ENCODE data around the gene CCDC185. TPM values are rescaled to one million over a fixed set of nuclear protein-coding genes. Genes with fewer than 3 reads are reported as not detected.

The CCDC185 gene
- total and polyA plus RNA-seq, 8 donors = not detected

- H3K27me3 ChIP-seq = no peaks in the 10 kb centered on the region
- intact Hi-C loops (cut with DNase I; ENCODE audit: low total_unique reads) = no loop called here
- no peak overlapping the region for H3K4me3 ChIP-seq
- H3K27ac ChIP-seq = no peak overlapping the region
- peaks cover 0 to 23% (median 11%) of the 10 kb centered on the region in 4 donors for H3K9me3 ChIP-seq
- TF ChIP-seq POLR2AphosphoS5 (IDR thresholded peaks at IDR 0.05) (no peak), EP300 (IDR thresholded peaks at IDR 0.05) (no peak), CTCF (IDR thresholded peaks at IDR 0.05) (no peak), POLR2A (IDR thresholded peaks at IDR 0.05) (no peak)
- no peaks in the 10 kb centered on the region for H3K4me1 ChIP-seq
- no peak for DNase-seq
- 91 to 100% (median 96%) methylated on average over 1 of the region's 1 CpG for WGBS, 5 donors
- H3K36me3 ChIP-seq = no peaks in the 10 kb centered on the region
Observed at GRCh38 chr1:223443397-223443796, 50.2 kb downstream of the CCDC185 start.

DNA sequence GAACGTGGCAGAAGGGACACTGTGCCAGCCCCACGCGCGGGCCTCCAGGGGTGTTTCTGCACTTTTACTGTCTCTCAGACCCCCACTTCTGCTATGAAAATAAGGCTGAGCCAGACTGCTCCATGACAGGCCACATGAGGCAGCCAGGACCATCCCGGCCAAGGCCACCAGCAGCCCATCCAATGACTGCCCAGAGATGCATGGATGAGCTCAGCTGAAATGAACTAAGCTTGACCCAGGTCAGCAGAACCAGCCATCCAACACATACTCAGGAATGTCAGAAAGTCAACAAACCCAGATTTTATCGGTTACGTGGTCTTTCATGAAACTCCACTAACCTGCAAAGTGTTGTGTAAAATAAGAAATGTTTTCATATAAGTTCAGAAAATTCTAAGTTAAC is 51.2 kb downstream of the CCDC185 start:
- Histone ChIP-seq H3K27me3 (no peaks in the 10 kb centered on the region), H3K4me1 (no peaks in the 10 kb centered on the region), H3K36me3 (no peaks in the 10 kb centered on the region), H3K9me3 (peaks cover 0 to 23% (median 11%) of the 10 kb centered on the region in 4 donors), H3K27ac (no peak overlapping the region), H3K4me3 (no peak overlapping the region)
- intact Hi-C loops (cut with DNase I; ENCODE audit: low total_unique reads) = no loop called here
- no peak for DNase-seq
- TF ChIP-seq CTCF (IDR thresholded peaks at IDR 0.05) = no peak
- TF ChIP-seq POLR2AphosphoS5 (IDR thresholded peaks at IDR 0.05) = no peak
- TF ChIP-seq EP300 (IDR thresholded peaks at IDR 0.05) = no peak
- no peak for TF ChIP-seq POLR2A (IDR thresholded peaks at IDR 0.05)
- WGBS, 5 donors = 69 to 85% (median 78%) methylated on average over 6 to 7 of the region's 7 CpGs

Small RNAs within 50 kb of the gene (small RNA-seq; reads per million reads assigned to genes)
- 0 reads per million in 4 donors for gene RNU4-57P

Other genes with a start within 250 kb of the CCDC185 start
- 10 to 100 TPM in 2 of 5 donors, 1 to 10 TPM in 2, not detected in 1; 5.5 to 35.3 (median 11.8) TPM for gene SUSD4, start 29.2 kb upstream of the CCDC185 start, total RNA-seq
- gene SUSD4, start 29.2 kb upstream of the CCDC185 start, polyA plus RNA-seq = 10 to 100 TPM in 1 of 3 donors, 1 to 10 TPM in 2; 7.8 to 35.6 (median 8.1) TPM

Data from stomach (tissue), 9 donors.